Left ventricle myocardium inferior (tissue), 1 donor: ENCODE data around the gene RCN2. TPM values are rescaled to one million over a fixed set of nuclear protein-coding genes. Genes with fewer than 3 reads are reported as not detected.

Source experiments
- DNase-seq: peaks from one replicate; pipeline ENCODE4 v3.0.0-alpha.2; 2020
- H3K27ac ChIP-seq: fragments of 200-600 bp; replicated peaks from 2 replicates; pipeline ENCODE4 v1.8.0; 2021
- H3K27me3 ChIP-seq: fragments of 200-600 bp; 2 replicates; pipeline ENCODE4 v1.8.0; 2021; ENCODE audit warnings: low read depth
- H3K36me3 ChIP-seq: fragments of 200-600 bp; 2 replicates; pipeline ENCODE4 v1.8.0; 2021
- H3K4me1 ChIP-seq: fragments of 200-600 bp; 2 replicates; pipeline ENCODE4 v1.8.0; 2021
- H3K4me3 ChIP-seq: fragments of 200-600 bp; 2 replicates; pipeline ENCODE4 v1.8.0; 2021; ENCODE audit warnings: mild to moderate bottlenecking, moderate library complexity
- H3K9me3 ChIP-seq: fragments of 200-600 bp; replicated peaks from 2 replicates; pipeline ENCODE4 v1.8.0; 2021
- intact Hi-C: fragments of 100-400 bp; cut with micrococcal nuclease; formaldehyde crosslinking; loops from one replicate; pipeline ENCODE4 v1.11.0; 2022
- total RNA-seq: library from RNA; stranded (reverse); fragmentation: NEBNext Ultra II Directional; extraction: Animal tissue kit (Norgen Biotek cat#: 25700); gene quantifications from one replicate; pipeline ENCODE4 v1.2.1, GENCODE V29; 2021
- TF ChIP-seq, protein P1 (sequence below): fragments of 200-600 bp; IDR thresholded peaks from 2 replicates; pipeline ENCODE4 v1.8.0; 2021; ENCODE audit warnings: antibody characterized with exemption, mild to moderate bottlenecking, borderline replicate concordance
- donor health status: DM: no; HTN: yes; CAD: no; lungs with severe emphysema.

RCN2 gene
- total RNA-seq, 1 donor from 2014 or later, result 29.8 TPM

DNA sequence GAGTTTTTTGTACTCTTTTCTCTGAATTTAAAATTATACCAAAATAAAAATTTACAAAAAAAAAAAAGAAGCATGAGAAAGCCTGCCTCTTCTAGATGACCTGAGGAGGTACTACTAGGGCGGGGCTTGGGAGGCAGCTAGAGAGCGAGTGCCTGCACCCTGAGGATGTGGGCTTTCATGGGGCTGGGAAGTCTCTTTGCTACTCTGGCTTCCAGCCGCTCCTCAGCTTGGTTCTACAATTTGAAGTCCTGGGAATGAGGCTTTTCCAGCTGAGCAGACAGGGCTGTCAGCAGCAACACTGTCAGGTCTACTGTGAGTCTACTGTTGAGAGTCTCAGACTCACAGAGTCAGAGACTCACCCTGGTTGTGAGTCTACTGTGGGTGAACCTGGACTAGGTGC lies 55.2 kb downstream of the RCN2 start:
- Histone ChIP-seq H3K27me3 (no peaks in the 10 kb centered on the region), H3K9me3 (no peaks in the 10 kb centered on the region), H3K36me3 (no peaks in the 10 kb centered on the region), H3K27ac (no peak overlapping the region), H3K4me1 (peaks cover 19% of the 10 kb centered on the region), H3K4me3 (no peak overlapping the region)
- intact Hi-C loops, result no loop called here
- no peak for DNase-seq
- TF ChIP-seq, protein P1, sequence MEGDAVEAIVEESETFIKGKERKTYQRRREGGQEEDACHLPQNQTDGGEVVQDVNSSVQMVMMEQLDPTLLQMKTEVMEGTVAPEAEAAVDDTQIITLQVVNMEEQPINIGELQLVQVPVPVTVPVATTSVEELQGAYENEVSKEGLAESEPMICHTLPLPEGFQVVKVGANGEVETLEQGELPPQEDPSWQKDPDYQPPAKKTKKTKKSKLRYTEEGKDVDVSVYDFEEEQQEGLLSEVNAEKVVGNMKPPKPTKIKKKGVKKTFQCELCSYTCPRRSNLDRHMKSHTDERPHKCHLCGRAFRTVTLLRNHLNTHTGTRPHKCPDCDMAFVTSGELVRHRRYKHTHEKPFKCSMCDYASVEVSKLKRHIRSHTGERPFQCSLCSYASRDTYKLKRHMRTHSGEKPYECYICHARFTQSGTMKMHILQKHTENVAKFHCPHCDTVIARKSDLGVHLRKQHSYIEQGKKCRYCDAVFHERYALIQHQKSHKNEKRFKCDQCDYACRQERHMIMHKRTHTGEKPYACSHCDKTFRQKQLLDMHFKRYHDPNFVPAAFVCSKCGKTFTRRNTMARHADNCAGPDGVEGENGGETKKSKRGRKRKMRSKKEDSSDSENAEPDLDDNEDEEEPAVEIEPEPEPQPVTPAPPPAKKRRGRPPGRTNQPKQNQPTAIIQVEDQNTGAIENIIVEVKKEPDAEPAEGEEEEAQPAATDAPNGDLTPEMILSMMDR, result no peak

DNA sequence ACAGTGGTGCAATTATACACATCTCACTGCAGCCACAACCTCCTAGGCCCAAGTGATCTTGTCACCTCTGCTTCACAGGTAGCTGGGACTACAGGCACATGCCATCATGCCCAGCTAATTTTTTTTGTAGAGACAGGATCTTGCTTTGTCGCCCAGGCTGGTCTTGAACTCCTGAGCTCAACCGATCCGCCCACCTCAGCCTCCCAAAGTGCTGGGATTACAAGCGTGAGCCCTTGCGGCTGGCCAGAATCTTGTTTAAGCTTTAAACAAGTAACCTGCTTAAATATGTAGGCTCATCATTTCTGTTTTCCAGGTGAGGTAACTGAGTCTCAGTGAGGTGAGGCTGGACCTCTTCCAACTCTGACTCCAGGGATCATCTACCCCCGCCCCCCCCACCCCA lies 55.7 kb downstream of the RCN2 start:
- intact Hi-C loops, result no loop called here
- TF ChIP-seq, protein P1, result no peak

DNA sequence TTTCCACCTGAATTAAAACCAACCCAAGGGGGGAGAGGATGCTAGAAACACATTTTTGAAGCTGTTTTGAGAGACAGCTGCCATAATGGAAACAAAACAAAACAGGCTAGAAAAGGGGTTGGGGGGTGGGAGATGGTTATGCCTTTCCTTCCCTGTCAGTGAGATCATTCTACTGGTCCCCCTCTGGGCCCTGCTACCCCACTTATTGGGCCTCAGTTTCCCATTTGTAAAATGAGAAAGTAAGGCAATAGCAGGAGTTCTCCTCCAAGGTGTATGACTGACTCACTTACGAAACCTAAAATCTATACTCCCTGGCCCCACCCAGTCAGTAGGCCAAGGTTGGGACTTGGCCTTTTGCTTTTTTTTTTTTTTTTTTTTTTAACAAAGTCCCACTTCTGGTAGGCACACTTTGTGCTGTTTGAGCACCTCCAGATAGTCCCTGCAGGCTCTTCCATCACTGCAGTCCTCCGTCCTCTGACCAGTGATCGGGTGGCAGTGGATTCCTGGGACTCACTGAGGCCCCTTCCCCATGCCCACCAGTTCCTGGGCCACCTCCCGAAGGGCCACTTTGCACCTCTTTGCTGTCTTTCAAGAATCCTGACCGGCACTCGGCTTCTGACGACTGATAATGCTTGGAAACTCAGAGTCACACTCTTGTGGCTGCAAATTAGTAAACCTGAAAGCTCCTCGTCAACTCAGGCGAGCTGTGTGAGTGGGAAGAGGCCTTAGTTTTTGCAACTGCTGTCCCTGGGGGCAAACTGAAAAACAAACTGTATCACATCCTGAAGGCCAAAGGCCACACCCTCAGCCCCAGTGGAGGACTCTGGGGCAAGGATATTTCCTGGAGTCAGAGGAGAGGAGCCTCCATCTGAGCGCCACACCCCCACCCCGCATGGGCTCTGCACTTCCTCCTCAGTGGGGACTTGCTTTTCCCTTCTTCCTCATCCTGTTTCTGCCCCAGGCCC lies 56.6 kb downstream of the RCN2 start:
- H3K4me3 ChIP-seq, result no peak overlapping the region
- peak; percentile 78 for DNase-seq
- peaks cover 19% of the 10 kb centered on the region for H3K4me1 ChIP-seq
- no peaks in the 10 kb centered on the region for H3K27me3 ChIP-seq
- H3K27ac ChIP-seq, result peak overlapping the region; percentile 79
- TF ChIP-seq, protein P1, result no peak
- H3K36me3 ChIP-seq, result no peaks in the 10 kb centered on the region
- no peaks in the 10 kb centered on the region for H3K9me3 ChIP-seq
- intact Hi-C loops, result no loop called here

More for the DNA sequence above, 55.7 kb downstream of the RCN2 start:
- Histone ChIP-seq H3K27me3 (no peaks in the 10 kb centered on the region), H3K4me3 (no peak overlapping the region), H3K9me3 (no peaks in the 10 kb centered on the region), H3K4me1 (peaks cover 19% of the 10 kb centered on the region), H3K27ac (no peak overlapping the region), H3K36me3 (no peaks in the 10 kb centered on the region)
- DNase-seq, result no peak

DNA sequence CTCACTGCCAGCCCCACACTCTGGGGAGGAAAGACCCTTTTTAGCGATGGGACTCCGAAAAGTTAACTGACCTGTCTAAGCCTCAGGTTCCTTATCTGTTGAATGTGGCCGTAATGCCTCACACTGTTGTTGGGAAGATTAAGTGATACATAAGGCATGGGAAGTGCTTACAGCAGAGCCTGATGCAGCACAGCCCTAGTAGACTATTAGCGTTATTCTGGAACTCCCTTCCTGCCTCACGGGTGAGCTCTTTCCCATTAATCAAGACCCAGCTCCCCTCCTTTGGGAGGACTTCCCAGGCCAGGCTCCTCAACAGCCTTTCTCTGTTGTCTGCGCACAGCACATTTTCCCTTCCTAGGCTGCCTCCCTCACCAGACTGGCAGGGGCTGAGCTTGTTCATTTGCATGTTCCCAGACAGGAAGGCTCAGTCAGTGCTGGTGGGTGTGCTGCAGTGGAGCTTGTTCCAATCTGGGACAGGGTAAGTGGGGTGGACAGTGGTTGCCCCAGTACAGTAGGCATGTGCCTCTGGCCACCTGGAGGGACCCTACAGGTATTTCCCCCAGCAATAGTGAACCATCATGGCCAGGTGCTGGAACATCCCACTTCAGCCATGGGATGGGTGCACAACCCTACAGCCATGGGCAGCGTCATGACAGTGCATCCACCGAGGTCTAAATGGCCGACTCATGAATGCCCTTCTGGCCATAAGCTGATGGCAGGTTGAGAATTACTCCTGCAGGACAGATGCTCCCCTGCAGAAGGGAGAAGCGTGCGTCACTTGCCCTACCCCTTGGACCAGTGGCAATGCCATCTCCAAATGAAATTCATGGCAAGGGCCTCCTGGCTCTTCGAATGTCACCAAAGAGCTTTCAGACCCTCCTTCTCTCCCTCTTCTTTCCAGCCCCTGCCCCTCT lies 57.6 kb downstream of the RCN2 start:
- Histone ChIP-seq H3K9me3 (no peaks in the 10 kb centered on the region), H3K27ac (peak overlapping the region; percentile 79), H3K4me3 (no peak overlapping the region), H3K36me3 (no peaks in the 10 kb centered on the region), H3K27me3 (no peaks in the 10 kb centered on the region), H3K4me1 (peaks cover 19% of the 10 kb centered on the region)
- TF ChIP-seq, protein P1, result no peak
- DNase-seq, result no peak
- intact Hi-C loops, result no loop called here

DNA sequence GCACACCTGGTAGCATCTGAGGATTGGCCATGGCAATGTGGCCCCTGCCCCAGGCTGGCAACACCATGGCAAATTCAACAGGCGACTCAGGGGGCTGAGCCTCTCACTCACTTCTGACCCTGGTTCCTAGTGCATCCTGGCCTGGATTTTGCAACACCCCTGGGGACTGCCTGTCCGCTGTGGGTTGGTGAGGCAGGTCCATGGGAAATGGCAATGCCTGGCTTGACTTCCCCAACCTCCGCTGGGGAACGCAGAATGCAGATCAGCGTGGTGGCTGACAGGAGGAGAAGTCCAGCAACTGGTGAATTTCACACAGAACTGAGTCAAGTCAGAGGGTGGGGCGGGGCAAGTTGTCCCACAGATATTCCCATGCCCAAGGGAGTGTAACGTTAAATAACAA lies 59.5 kb downstream of the RCN2 start:
- Histone ChIP-seq H3K4me1 (peaks cover 30% of the 10 kb centered on the region), H3K27me3 (no peaks in the 10 kb centered on the region), H3K27ac (no peak overlapping the region), H3K4me3 (no peak overlapping the region), H3K36me3 (no peaks in the 10 kb centered on the region), H3K9me3 (no peaks in the 10 kb centered on the region)
- intact Hi-C loops, result no loop called here
- TF ChIP-seq, protein P1, result no peak
- DNase-seq, result no peak
